OCI-LY3 (cell line): ENCODE data around the gene PIEZO2.

ENCODE experiments used
- CTCF ChIP-seq: fragments of 200-600, 300-600 bp; sonication (generic); IDR thresholded peaks from 2 replicates; pipeline ENCODE4 v1.5.1; 2014; ENCODE audit warnings: antibody characterized with exemption, low read length, low read depth
- EZH2phosphoT487 ChIP-seq: fragments of 200-600 bp; shearing (Covaris generic); IDR thresholded peaks from 2 replicates; pipeline ENCODE4 v1.6.1; 2018; ENCODE audit warnings: antibody characterized with exemption, mixed run types, low read depth

GRCh38 chr18:10793730-10794370 lies 355.5 kb downstream of the PIEZO2 start:
- TF ChIP-seq CTCF, result no peak
- no peak for TF ChIP-seq EZH2phosphoT487
